Mucosa of descending colon (tissue), 3 donors: ENCODE measurements around the gene SBF2. TPM values are rescaled to one million over a fixed set of nuclear protein-coding genes. Genes with fewer than 3 reads are reported as not detected.

ENCODE experiments used
- ATAC-seq: fragments of 200-7000 bp; cut with Tn5 transposase; one replicate; pipeline ENCODE4 v1.9.1; 2020; ENCODE audit warnings: mild to moderate bottlenecking, moderate library complexity
- DNase-seq, 3 donors: peaks; one replicate each; pipeline ENCODE4 v3.0.0-alpha.2; 2020
- H3K36me3 ChIP-seq: fragments of 200-600 bp; one replicate; pipeline ENCODE4 v1.8.0; 2021; ENCODE audit warnings: low read depth, mild to moderate bottlenecking
- H3K4me1 ChIP-seq: fragments of 200-600 bp; one replicate; pipeline ENCODE4 v1.8.0; 2021; ENCODE audit warnings: low read depth, mild to moderate bottlenecking
- H3K4me3 ChIP-seq: fragments of 200-600 bp; one replicate; pipeline ENCODE4 v1.8.0; 2021; ENCODE audit warnings: mild to moderate bottlenecking
- H3K9me3 ChIP-seq: fragments of 200-600 bp; one replicate; pipeline ENCODE4 v1.8.0; 2021; ENCODE audit warnings: mild to moderate bottlenecking
- CTCF ChIP-seq: fragments of 200-600 bp; IDR thresholded peaks from one replicate; pipeline ENCODE4 v1.8.0; 2022; ENCODE audit warnings: antibody characterized with exemption, mild to moderate bottlenecking
- intact Hi-C, 2 donors: fragments of 100-400 bp; cut with DNase I in 1 of 2; cut with micrococcal nuclease in 1 of 2; formaldehyde crosslinking; loops; one replicate each; pipeline versions ENCODE4 v1.11.0 to v1.11.1; 2022; cut with DNase I, micrococcal nuclease
- total RNA-seq, 3 donors: library from RNA; stranded (reverse); fragmentation: NEBNext Ultra II Directional in 2 of 3; extraction: Animal tissue kit (Norgen Biotek cat#: 25700) in 2 of 3; gene quantifications; one replicate each; pipeline versions ENCODE4 v1.2.1 to v1.2.4, GENCODE V29; 2021 to 2023
- donor health status: DM: no; HTN: no; CAD: no; lungs with moderate emphysema.
- donor health status: DM: no; HTN: no; CAD: no.
- donor health status: DM: no; HTN: yes; CAD: no.

SBF2 gene
- total RNA-seq, 3 donors from 2014 or later, result 35.2 to 60.3 (median 48.2) TPM

GRCh38 chr11:10030122-10030490 lies 263.9 kb downstream of the SBF2 start:
- H3K9me3 ChIP-seq, result no peaks in the 10 kb centered on the region
- no peaks in the 10 kb centered on the region for H3K36me3 ChIP-seq
- H3K4me3 ChIP-seq, result no peak overlapping the region
- H3K4me1 ChIP-seq, result no peaks in the 10 kb centered on the region
- ATAC-seq, result no peak
- no peak for DNase-seq
- intact Hi-C loops, result no loop called here
- no peak for TF ChIP-seq CTCF

- no peaks in the 10 kb centered on the region for H3K9me3 ChIP-seq
- no peak overlapping the region for H3K4me3 ChIP-seq
- ATAC-seq, result no peak
- no peaks in the 10 kb centered on the region for H3K4me1 ChIP-seq
- intact Hi-C loops, result no loop called here
- DNase-seq, result no peak
- no peak for TF ChIP-seq CTCF
- H3K36me3 ChIP-seq, result no peaks in the 10 kb centered on the region
These were observed 264.5 kb downstream of the SBF2 start for GRCh38 chr11:10029386-10030121.

GRCh38 chr11:10026514-10026913 lies 267.5 kb downstream of the SBF2 start:
- Histone ChIP-seq H3K4me3 (no peak overlapping the region), H3K36me3 (no peaks in the 10 kb centered on the region), H3K4me1 (no peaks in the 10 kb centered on the region), H3K9me3 (no peaks in the 10 kb centered on the region)
- no peak for DNase-seq
- intact Hi-C loops, result no loop called here
- no peak for ATAC-seq
- TF ChIP-seq CTCF, result no peak

GRCh38 chr11:10023212-10023611 lies 270.8 kb downstream of the SBF2 start:
- intact Hi-C loops, result no loop called here

GRCh38 chr11:10022764-10023163 lies 271.3 kb downstream of the SBF2 start:
- no peaks in the 10 kb centered on the region for H3K9me3 ChIP-seq
- DNase-seq, result no peak
- TF ChIP-seq CTCF, result no peak
- H3K4me3 ChIP-seq, result no peak overlapping the region
- H3K4me1 ChIP-seq, result peaks cover 4% of the 10 kb centered on the region
- intact Hi-C loops, result no loop called here
- ATAC-seq, result no peak
- H3K36me3 ChIP-seq, result no peaks in the 10 kb centered on the region

More at GRCh38 chr11:10023212-10023611, 270.8 kb downstream of the SBF2 start:
- TF ChIP-seq CTCF, result no peak
- Histone ChIP-seq H3K4me3 (no peak overlapping the region), H3K9me3 (no peaks in the 10 kb centered on the region), H3K36me3 (no peaks in the 10 kb centered on the region), H3K4me1 (peaks cover 4% of the 10 kb centered on the region)
- ATAC-seq (no peak), DNase-seq (no peak)
